Stimulated activated CD4-positive, alpha-beta T cell treated with anti-CD3 and anti-CD28 coated beads, Interleukin-2, amount 100 ng/mL, for 48 hours (primary cell): ENCODE data around the gene METTL15.
"Not testable (repeated sequence)": the region's sequence is repeated elsewhere in the genome, so short reads cannot be mapped to it uniquely, and the experiment has no call there.

ENCODE experiments used
- DNase-seq, 2 donors: peaks; one replicate each; pipeline ENCODE4 v3.0.0-alpha.2; 2020

The METTL15 gene

GRCh38 chr11:28223577-28223976 is 115.4 kb downstream of the METTL15 start:
- DNase-seq, result no peak

GRCh38 chr11:28223994-28224393 is 115.8 kb downstream of the METTL15 start:
- DNase-seq, result no peak

DNA sequence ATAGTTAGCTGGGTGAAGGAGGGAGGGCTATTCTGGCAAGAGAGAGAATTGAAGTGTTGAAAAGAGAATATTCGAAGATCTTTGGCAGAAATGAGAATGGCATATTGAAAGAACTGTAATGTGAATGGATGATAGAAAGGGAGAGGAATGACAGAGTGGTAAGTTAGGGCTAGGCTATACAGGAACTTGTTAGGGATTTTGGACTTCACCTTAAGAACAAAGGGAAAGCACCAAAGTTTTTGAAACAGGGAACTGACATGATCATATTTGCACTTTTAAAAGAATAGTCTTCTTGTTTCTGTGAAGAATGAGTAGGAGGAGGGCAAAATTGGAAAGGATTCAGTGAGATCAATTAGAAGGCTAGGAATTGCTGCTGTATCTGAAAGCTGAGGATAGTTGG is 119.3 kb downstream of the METTL15 start:
- no peak for DNase-seq

- DNase-seq, result no peak
Measured at GRCh38 chr11:28228196-28228895, 120.2 kb downstream of the METTL15 start.

GRCh38 chr11:28231475-28231874 is 123.3 kb downstream of the METTL15 start:
- no peak for DNase-seq

GRCh38 chr11:28232649-28233048 is 124.5 kb downstream of the METTL15 start:
- DNase-seq, result no peak

DNA sequence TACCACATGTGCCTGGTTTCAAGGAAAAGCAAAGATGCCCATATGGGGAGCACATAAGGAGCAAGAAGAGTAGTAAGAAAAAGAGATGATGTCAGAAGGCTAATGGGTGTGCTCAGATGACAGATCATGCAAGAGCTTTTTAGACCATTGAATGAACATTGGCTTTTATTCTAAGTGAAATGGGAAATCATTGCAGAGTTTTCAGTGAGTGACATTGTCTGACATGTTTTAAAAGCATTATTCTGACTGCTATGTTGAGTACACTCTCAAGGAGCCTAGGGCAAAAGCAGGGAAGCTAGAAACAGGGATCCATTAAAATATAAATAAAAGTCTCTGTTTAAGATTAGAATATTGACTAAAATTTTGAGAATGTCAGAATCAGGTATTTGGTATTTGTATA is 133.6 kb downstream of the METTL15 start:
- DNase-seq, result no peak

GRCh38 chr11:28242596-28242995 is 134.4 kb downstream of the METTL15 start:
- DNase-seq, result no peak

GRCh38 chr11:28243061-28243460 is 134.9 kb downstream of the METTL15 start:
- DNase-seq, result no peak

DNA sequence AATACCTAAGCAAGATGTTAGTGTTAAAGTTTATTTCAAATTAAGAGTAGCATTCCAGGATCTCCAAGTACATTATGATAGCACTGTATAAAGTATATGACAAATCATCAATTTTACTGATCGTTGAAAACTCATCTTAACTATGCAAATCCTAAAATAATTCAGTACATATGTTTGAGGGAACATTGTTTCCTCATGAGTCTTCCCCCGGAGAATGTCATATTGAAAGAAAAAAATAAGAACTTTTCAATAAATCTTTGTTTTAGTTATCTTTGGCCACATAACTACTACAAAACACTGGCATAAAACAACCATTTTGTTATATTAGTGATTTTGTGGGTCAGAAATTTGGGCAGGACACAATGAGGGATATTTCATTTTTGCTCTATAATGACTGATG is 135.4 kb downstream of the METTL15 start:
- no peak for DNase-seq

- no peak for DNase-seq
Measured at GRCh38 chr11:28245131-28245530, 136.9 kb downstream of the METTL15 start.

DNA sequence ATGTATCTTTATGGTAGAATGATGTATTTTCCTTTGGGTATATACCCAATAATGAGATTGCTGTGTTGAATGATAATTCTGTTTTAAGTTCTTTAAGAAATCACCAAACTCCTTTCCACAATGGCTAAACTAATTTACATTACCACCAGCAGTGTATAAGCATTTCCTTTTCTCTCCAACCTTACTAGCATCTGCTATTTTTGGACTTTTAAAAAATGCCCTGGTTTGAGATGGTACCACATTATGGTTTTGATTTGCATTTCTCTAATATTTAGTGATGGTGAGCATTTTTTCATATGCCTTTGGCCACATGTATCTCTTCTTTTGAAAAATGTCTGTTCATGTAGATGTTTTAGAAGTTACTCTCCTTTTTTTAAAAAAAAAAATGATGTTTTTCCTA is 142.0 kb downstream of the METTL15 start:
- no peak for DNase-seq

DNA sequence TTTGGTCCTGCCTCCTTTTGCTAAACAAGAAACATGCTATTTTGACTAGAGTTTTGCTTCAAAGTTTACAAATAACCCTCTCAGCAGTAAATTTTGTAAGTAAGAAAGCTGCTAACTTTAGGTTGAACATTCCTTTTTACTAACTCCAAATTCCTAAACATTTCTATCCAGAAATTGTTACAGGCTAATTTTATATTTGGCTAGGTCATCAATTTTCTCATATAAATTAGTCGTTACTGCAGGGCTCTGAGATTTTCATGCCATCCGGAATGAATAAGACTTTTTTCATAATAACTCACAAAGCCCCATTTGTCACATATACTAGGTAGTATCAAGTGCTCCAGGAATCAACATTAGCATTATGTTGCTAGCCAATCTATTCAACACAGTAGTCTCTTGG is 143.1 kb downstream of the METTL15 start:
- DNase-seq, result no peak

DNA sequence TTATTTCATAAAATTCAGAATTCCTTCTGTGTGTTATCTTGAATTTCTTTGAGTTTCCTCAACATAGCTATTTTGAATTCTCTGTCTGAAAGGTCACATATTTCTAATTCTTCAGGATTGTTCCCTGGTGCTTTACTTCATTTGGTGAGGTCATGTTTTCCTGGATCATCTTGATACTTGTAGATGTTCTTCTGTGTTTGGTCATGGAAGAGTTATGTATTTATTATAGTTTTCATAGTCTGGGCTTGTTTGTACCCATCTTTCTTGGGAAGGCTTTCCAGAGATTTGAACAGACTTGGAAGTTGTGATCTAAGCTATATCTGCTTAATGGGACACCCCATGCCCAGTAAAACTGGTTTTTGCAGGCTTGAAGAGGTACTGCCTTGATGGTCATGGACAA is 149.6 kb downstream of the METTL15 start:
- DNase-seq, result no peak

GRCh38 chr11:28259177-28259843 is 151.1 kb downstream of the METTL15 start:
- no peak for DNase-seq

- no peak for DNase-seq
Measured at GRCh38 chr11:28268925-28269324, 160.7 kb downstream of the METTL15 start.

- no peak for DNase-seq
Measured at GRCh38 chr11:28269586-28269985, 161.4 kb downstream of the METTL15 start.

DNA sequence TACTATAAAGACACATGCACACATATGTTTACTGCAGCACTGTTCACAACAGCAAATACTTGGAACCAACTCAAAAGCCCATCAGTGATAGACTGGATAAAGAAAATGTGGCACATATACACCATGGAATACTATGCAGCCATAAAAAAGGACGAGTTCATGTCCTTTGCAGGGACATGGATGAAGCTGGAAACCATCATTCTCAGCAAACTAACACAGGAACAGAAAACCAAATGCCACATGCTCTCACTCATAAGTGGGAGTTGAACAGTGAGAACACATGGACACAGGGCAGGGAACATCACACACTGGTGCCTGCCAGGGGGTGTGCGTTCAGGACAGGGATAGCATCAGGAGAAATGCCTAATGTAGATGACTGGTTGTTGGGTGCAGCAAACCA is 164.1 kb downstream of the METTL15 start:
- not testable (repeated sequence) for DNase-seq

DNA sequence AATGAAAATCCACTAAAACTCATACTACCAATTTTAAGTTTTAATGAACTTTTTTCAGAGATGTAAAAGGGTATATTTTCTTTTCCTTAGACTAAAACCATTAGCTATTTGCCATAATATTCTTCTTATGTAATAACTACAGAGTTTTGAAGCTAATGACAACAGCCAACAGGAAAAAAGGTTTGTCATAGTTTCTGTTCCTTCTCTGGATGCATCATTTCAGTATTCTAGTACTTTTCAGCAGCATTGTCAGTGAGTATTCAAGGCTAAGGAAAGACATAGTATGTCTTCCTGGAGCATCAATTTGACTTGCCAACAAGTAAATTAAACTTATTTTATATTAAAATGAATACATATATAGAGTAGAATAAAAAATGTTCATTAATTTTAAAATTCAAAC is 166.0 kb downstream of the METTL15 start:
- no peak for DNase-seq

DNA sequence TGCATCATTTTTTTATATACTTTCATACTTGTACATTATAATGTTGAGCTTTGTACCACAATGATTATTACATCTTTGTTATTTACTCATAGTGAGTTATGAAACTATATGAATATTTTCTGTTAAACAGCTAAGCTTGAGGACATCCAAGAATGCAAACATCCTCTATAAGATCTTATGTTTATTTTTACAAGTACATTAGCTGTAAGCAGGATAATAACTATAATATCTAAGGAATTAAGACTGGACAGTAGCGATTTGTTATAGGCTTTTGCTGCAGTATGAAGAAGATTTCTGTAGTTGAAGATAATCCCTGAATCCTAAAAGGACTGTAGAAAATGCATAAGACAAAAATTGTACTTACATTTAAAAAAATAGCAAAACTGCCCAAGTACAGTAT is 176.0 kb downstream of the METTL15 start:
- no peak for DNase-seq

- DNase-seq, result no peak
Measured at GRCh38 chr11:28289444-28289843, 181.3 kb downstream of the METTL15 start.

DNA sequence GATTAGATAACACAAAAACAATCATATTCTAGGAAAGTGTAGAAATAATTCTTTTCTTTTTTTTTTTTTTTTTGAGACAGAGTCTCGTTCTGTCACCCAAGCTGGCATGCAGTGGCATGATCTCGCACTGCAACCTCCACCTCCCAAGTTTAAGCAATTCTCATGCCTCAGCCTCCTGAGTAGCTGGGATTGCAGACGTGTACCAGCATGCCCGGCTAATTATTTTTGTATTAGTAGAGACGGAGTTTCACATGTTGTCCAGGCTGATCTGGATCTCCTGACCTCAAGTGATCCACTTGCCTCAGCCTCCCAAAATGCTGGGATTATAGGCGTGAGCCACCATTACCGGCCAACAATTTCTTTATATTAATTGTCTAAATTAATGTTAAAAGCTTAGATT is 182.8 kb downstream of the METTL15 start:
- not testable (repeated sequence) for DNase-seq

- no peak for DNase-seq
Measured at GRCh38 chr11:28296426-28296825, 188.2 kb downstream of the METTL15 start.

GRCh38 chr11:28298209-28298608 is 190.0 kb downstream of the METTL15 start:
- no peak for DNase-seq
